H1 (cell line): Measurements from ENCODE around the gene CLN6. TPM values are rescaled to one million over a fixed set of nuclear protein-coding genes. Genes with fewer than 3 reads are reported as not detected.

ENCODE experiments used
- CTCF ChIA-PET: fragments of 300-600 bp; sonication (Branson Sonifier 250); formaldehyde crosslinking; loops from one replicate; lab custom pipeline; 2021; ENCODE audit not compliant: partially characterized antibody; lab: Charles Lee
- POLR2A ChIA-PET: fragments of 300-600 bp; sonication (Branson Sonifier 250); formaldehyde crosslinking; loops from one replicate; lab custom pipeline; 2021; ENCODE audit warnings: inconsistent platforms; ENCODE audit not compliant: partially characterized antibody; lab: Charles Lee
- DNase-seq, 2 experiments: peaks; one replicate each; pipeline versions ENCODE4 v3.0.0 to v3.0.0-alpha.2; 2010 to 2022; ENCODE audit warnings: low spot score in 2 of 2, low read depth in 1 of 2, mixed read lengths in 1 of 2
- FAIRE-seq: peaks from 2 replicates; lab custom pipeline; 2011; peaks lifted over from hg19 to GRCh38; lab: Jason Lieb, UNC
- H2AFZ ChIP-seq: 2 replicates; pipeline ENCODE4 v1.8.1; 2012; ENCODE audit warnings: low read length, inconsistent platforms
- H2AK5ac ChIP-seq: 2 replicates; pipeline ENCODE4 v1.6.1; 2013; ENCODE audit warnings: low read depth, low read length
- H2BK120ac ChIP-seq: replicated peaks from 2 replicates; pipeline ENCODE3; 2013; ENCODE audit warnings: low read depth, low read length, inconsistent platforms
- H2BK12ac ChIP-seq: 2 replicates; pipeline ENCODE4 v1.6.1; 2013; ENCODE audit warnings: low read depth, low read length
- H2BK15ac ChIP-seq: 2 replicates; pipeline ENCODE4 v1.6.1; 2013; ENCODE audit warnings: low read length
- H2BK20ac ChIP-seq: 2 replicates; pipeline ENCODE4 v1.6.1; 2013; ENCODE audit warnings: low read length
- H2BK5ac ChIP-seq: 2 replicates; pipeline ENCODE4 v1.6.1; 2013; ENCODE audit warnings: low read depth, low read length
- H3K14ac ChIP-seq: 2 replicates; pipeline ENCODE4 v1.6.1; 2013; ENCODE audit warnings: inconsistent platforms; ENCODE audit not compliant: insufficient read length
- H3K18ac ChIP-seq: 2 replicates; pipeline ENCODE4 v1.6.1; 2013; ENCODE audit warnings: low read length; ENCODE audit errors: extremely low read depth
- H3K23ac ChIP-seq: 2 replicates; pipeline ENCODE4 v1.6.1; 2013; ENCODE audit warnings: inconsistent platforms; ENCODE audit not compliant: insufficient read length
- H3K23me2 ChIP-seq: 2 replicates; pipeline ENCODE4 v1.6.1; 2013; ENCODE audit warnings: low read depth, low read length
- H3K27ac ChIP-seq: 2 replicates; pipeline ENCODE4 v1.6.1; 2011; ENCODE audit warnings: low read depth, low read length, inconsistent platforms
- H3K27me3 ChIP-seq, 4 experiments: replicated peaks in 1 of 4; 1 replicate in 1 of 4; 2 replicates in 3 of 4; pipeline versions ENCODE4 v1.6.1 to v1.8.1; 2011 to 2013; ENCODE audit warnings: low read length in 3 of 4, mild to moderate bottlenecking in 3 of 4, inconsistent platforms in 2 of 4, mixed read lengths in 2 of 4, moderate library complexity in 1 of 4; ENCODE audit not compliant: control insufficient read depth in 3 of 4, insufficient read depth in 3 of 4; ENCODE audit errors: extremely low read depth in 1 of 4
- H3K36me3 ChIP-seq, 4 experiments: 2 replicates each; pipeline versions ENCODE4 v1.6.1 to v1.8.1; 2011 to 2013; ENCODE audit warnings: mild to moderate bottlenecking in 4 of 4, low read length in 3 of 4, moderate library complexity in 2 of 4, control low read depth in 1 of 4, inconsistent platforms in 1 of 4; ENCODE audit not compliant: insufficient read depth in 4 of 4, control insufficient read depth in 2 of 4
- H3K4ac ChIP-seq: replicated peaks from 2 replicates; pipeline ENCODE3; 2013; ENCODE audit warnings: low read length, low read depth, mixed read lengths, inconsistent platforms; ENCODE audit not compliant: insufficient read length
- H3K4me1 ChIP-seq, 4 experiments: replicated peaks in 1 of 4; 1 replicate in 1 of 4; 2 replicates in 3 of 4; pipeline versions ENCODE4 v1.6.1 to v1.8.1; 2011 to 2013; ENCODE audit warnings: low read length in 3 of 4, inconsistent platforms in 2 of 4, mixed read lengths in 1 of 4; ENCODE audit not compliant: insufficient read depth in 4 of 4, control insufficient read depth in 3 of 4
- H3K4me2 ChIP-seq, 2 experiments: 2 replicates each; pipeline versions ENCODE4 v1.6.1 to v1.8.1; 2011 to 2013; ENCODE audit warnings: low read depth in 2 of 2, low read length in 2 of 2, control low read depth in 1 of 2, inconsistent platforms in 1 of 2, mild to moderate bottlenecking in 1 of 2; ENCODE audit not compliant: insufficient read depth in 1 of 2
- H3K4me3 ChIP-seq, 4 experiments: fragments of 200-600, 300-600 bp in 1 of 4; sonication (generic), shearing (Covaris generic), sonication (Bioruptor Twin) in 1 of 4; 2 replicates each; pipeline versions ENCODE4 v1.5.1 to v1.8.1; 2011 to 2016; ENCODE audit warnings: low read length in 4 of 4, low read depth in 3 of 4, control low read depth in 2 of 4, inconsistent platforms in 2 of 4, mild to moderate bottlenecking in 2 of 4, mixed read lengths in 1 of 4, moderate library complexity in 1 of 4; ENCODE audit not compliant: insufficient read depth in 2 of 4; ENCODE audit errors: extremely low read depth in 1 of 4
- H3K56ac ChIP-seq: replicated peaks from 2 replicates; pipeline ENCODE3; 2013; ENCODE audit warnings: low read depth, mild to moderate bottlenecking, mixed read lengths, low read length, inconsistent platforms; ENCODE audit not compliant: insufficient read length
- H3K79me1 ChIP-seq: 2 replicates; pipeline ENCODE4 v1.6.1; 2013; ENCODE audit warnings: low read depth, low read length, control low read depth
- H3K79me2 ChIP-seq, 2 experiments: 2 replicates each; pipeline versions ENCODE4 v1.6.1 to v1.8.1; 2012 to 2013; ENCODE audit warnings: low read length in 2 of 2, mild to moderate bottlenecking in 2 of 2, inconsistent platforms in 1 of 2; ENCODE audit not compliant: insufficient read depth in 2 of 2, control insufficient read depth in 1 of 2
- H3K9ac ChIP-seq, 4 experiments: replicated peaks in 1 of 4; 1 replicate in 1 of 4; 2 replicates in 3 of 4; pipeline versions ENCODE4 v1.6.1 to v1.8.1; 2011 to 2013; ENCODE audit warnings: low read depth in 3 of 4, low read length in 3 of 4, control low read depth in 2 of 4, mild to moderate bottlenecking in 2 of 4, moderate library complexity in 2 of 4, inconsistent platforms in 1 of 4; ENCODE audit errors: extremely low read depth in 1 of 4
- H3K9me3 ChIP-seq, 2 experiments: 2 replicates each; pipeline versions ENCODE4 v1.6.1 to v1.8.1; 2012 to 2013; ENCODE audit warnings: mild to moderate bottlenecking in 2 of 2, moderate library complexity in 2 of 2, control low read depth in 1 of 2, inconsistent platforms in 1 of 2, low read depth in 1 of 2, low read length in 1 of 2, mixed read lengths in 1 of 2; ENCODE audit not compliant: insufficient read depth in 2 of 2
- H4K20me1 ChIP-seq, 2 experiments: replicated peaks in 1 of 2; 2 replicates each; pipeline versions ENCODE3 to v1.8.1; 2011 to 2013; ENCODE audit warnings: inconsistent platforms in 2 of 2, low read length in 2 of 2, mild to moderate bottlenecking in 1 of 2; ENCODE audit not compliant: insufficient read depth in 2 of 2, control insufficient read depth in 1 of 2
- H4K5ac ChIP-seq: 2 replicates; pipeline ENCODE4 v1.6.1; 2013; ENCODE audit warnings: low read length, low read depth, mixed read lengths, inconsistent platforms; ENCODE audit not compliant: insufficient read length
- H4K8ac ChIP-seq: 2 replicates; pipeline ENCODE4 v1.8.0; 2013; ENCODE audit warnings: mild to moderate bottlenecking, moderate library complexity, low read length, inconsistent platforms; ENCODE audit not compliant: insufficient read depth; ENCODE audit errors: extremely low read depth
- H4K91ac ChIP-seq: replicated peaks from 2 replicates; pipeline ENCODE3; 2013; ENCODE audit warnings: low read length, mixed read lengths, inconsistent platforms; ENCODE audit not compliant: insufficient read length
- CBX5 ChIP-seq: fragments of 300-800, 300-1000 bp; sonication (generic); IDR thresholded peaks from 2 replicates; pipeline ENCODE4 v1.7.1; 2016; ENCODE audit warnings: antibody characterized with exemption, low read length, low read depth
- CBX8 ChIP-seq: fragments of 300-800, 300-1000 bp; sonication (generic); IDR thresholded peaks from 2 replicates; pipeline ENCODE4 v1.7.1; 2016; ENCODE audit warnings: low read depth, low read length, borderline replicate concordance
- JUND ChIP-seq: IDR thresholded peaks from 2 replicates; pipeline ENCODE4 v1.6.1; 2011; ENCODE audit warnings: mild to moderate bottlenecking, improper control_type of control experiment, low read length
- POLR2AphosphoS5 ChIP-seq: IDR thresholded peaks from 2 replicates; pipeline ENCODE4 v1.6.1; 2011; ENCODE audit warnings: low read depth, low read length
- RNF2 ChIP-seq: fragments of 200-900, 300-1000 bp; sonication (generic); IDR thresholded peaks from 2 replicates; pipeline ENCODE4 v1.7.1; 2016; ENCODE audit warnings: borderline replicate concordance, low read depth, mild to moderate bottlenecking, antibody characterized with exemption, low read length; ENCODE audit not compliant: poor library complexity, severe bottlenecking; ENCODE audit errors: missing control alignments
- SP4 ChIP-seq: IDR thresholded peaks from 2 replicates; pipeline ENCODE4 v1.6.1; 2012; ENCODE audit warnings: low read length, inconsistent platforms
- WGBS, 2 experiments: shearing (Covaris generic) in 1 of 2; methylation state at CpG; one replicate each; pipeline versions ENCODE4 v1.1.6 to v1.1.7; 2013 to 2015; ENCODE audit warnings: low lambda C conversion rate in 2 of 2, mixed read lengths in 2 of 2, inconsistent platforms in 1 of 2, low coverage in 1 of 2, missing lambda C conversion rate in 1 of 2; ENCODE audit not compliant: insufficient replicate concordance in 2 of 2, insufficient coverage in 1 of 2, insufficient read length in 1 of 2; ENCODE audit errors: extremely low coverage in 1 of 2, missing lambda C conversion rate in 1 of 2; 5-methylcytosine and 5-hydroxymethylcytosine counted together
- polyA plus RNA-seq, 7 experiments: library from polyadenylated mRNA; depleted of rRNA in 3 of 7; stranded (reverse) in 5 of 7; unstranded in 2 of 7; fragments of >200 nt in 5 of 7; fragments of 200-250 nt in 2 of 7; gene quantifications; 1 replicate in 5 of 7; 2 replicates in 1 of 7; 4 replicates in 1 of 7; pipeline versions ENCODE4 v1.2.1 to v1.2.3, GENCODE V29; 2011 to 2013; ENCODE audit warnings: missing spikeins in 2 of 7, mixed read lengths in 2 of 7
- total RNA-seq: library from RNA; stranded (reverse); fragmentation: NEBNext Ultra II Directional; extraction: Animal tissue kit (Norgen Biotek cat#: 25700); gene quantifications from 2 replicates; pipeline ENCODE4 v1.2.1, GENCODE V29; 2021

Gene CLN6
- total and polyA plus RNA-seq, 2 of the 8 experiments (the other 6 are each of a cell fraction or from before 2014, with no cell fraction given): 60.0 to 137 TPM

DNA sequence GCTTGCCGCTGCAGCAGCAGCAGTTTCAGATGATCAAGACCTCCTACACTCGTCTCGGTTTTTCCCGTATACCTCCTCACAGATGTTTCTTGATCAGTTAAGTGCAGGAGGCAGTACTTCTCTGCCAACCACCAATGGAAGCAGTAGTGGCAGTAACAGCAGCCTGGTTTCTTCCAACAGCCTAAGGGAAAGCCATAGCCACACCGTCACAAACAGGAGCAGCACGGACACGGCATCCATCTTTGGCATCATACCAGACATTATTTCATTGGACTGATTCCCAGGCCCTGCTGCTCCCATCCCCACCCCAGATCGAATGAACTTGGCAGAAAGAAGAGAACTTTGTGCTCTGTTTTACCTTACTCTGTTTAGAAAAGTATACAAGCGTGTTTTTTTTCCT, 42.0 kb downstream of the CLN6 start:
- Histone ChIP-seq H3K23ac (no peak overlapping the region), H4K5ac (no peak overlapping the region), H3K23me2 (no peaks in the 10 kb centered on the region), H3K36me3 (peaks cover 0 to 49% (median 19%) of the 10 kb centered on the region in 4 experiments; a peak in 5 of 8 replicates), H3K9ac (no peak overlapping the region), H3K18ac (no peak overlapping the region), H2BK5ac (no peak overlapping the region), H2BK15ac (no peak overlapping the region), H4K8ac (no peak overlapping the region), H4K20me1 (no peaks in the 10 kb centered on the region), H3K79me2 (no peaks in the 10 kb centered on the region), H3K27me3 (no peaks in the 10 kb centered on the region), H4K91ac (no peak overlapping the region), H2BK20ac (no peak overlapping the region), H2AK5ac (no peak overlapping the region), H3K56ac (no peak overlapping the region), H3K27ac (no peak overlapping the region), H3K4me3 (no peak overlapping the region), H2BK12ac (no peak overlapping the region), H3K4me2 (no peak overlapping the region), H2AFZ (no peak overlapping the region), H3K79me1 (no peaks in the 10 kb centered on the region), H3K9me3 (no peaks in the 10 kb centered on the region), H3K4ac (no peak overlapping the region), H3K4me1 (no peaks in the 10 kb centered on the region; a peak in 1 of 7 replicates), H3K14ac (no peak overlapping the region), H2BK120ac (no peak overlapping the region)
- FAIRE-seq: no peak
- 92% methylated on average over 9 of the region's 9 CpGs; no CpG with 5 or more reads in 1 of the 2 experiments for WGBS, 2 experiments
- ChIA-PET CTCF (no interaction called here), POLR2A (no interaction called here)
- no peak for DNase-seq
- no peak for TF ChIP-seq RNF2
- TF ChIP-seq SP4: no peak
- TF ChIP-seq POLR2AphosphoS5: peak; percentile 43; the same call in 1 of the 2 replicates
- TF ChIP-seq CBX8: no peak
- TF ChIP-seq JUND: no peak
- no peak for TF ChIP-seq CBX5
